HepG2 (cell line): ENCODE measurements around the gene TUBAL3. TPM values are rescaled to one million over a fixed set of nuclear protein-coding genes. Genes with fewer than 3 reads are reported as not detected.

ENCODE experiments used
- CBX5 ChIP-seq: sonication (generic); formaldehyde crosslinking; IDR thresholded peaks from 2 replicates; pipeline ENCODE4 v1.4.0; 2020; ENCODE audit warnings: missing genetic modification reagents, borderline replicate concordance
- CERS6 ChIP-seq: sonication (generic); formaldehyde crosslinking; IDR thresholded peaks from 2 replicates; pipeline ENCODE4 v1.5.0; 2020; ENCODE audit warnings: missing genetic modification reagents
- FUBP1 ChIP-seq: sonication (generic); formaldehyde crosslinking; IDR thresholded peaks from 2 replicates; pipeline ENCODE4 v1.5.1; 2020; ENCODE audit warnings: missing genetic modification reagents, mild to moderate bottlenecking, borderline replicate concordance
- HNRNPK ChIP-seq: fragments of 200-400 bp; formaldehyde crosslinking; IDR thresholded peaks from 2 replicates; pipeline ENCODE4 v1.6.1; 2018; ENCODE audit warnings: low read length, low read depth, moderate library complexity, mild to moderate bottlenecking; ENCODE audit not compliant: poor library complexity, severe bottlenecking
- KDM2A ChIP-seq: sonication (generic); formaldehyde crosslinking; IDR thresholded peaks from 2 replicates; pipeline ENCODE4 v1.4.0; 2020; ENCODE audit warnings: low read depth, missing genetic modification reagents, borderline replicate concordance
- PLRG1 ChIP-seq: fragments of 450-650 bp; conservative IDR thresholded peaks from 2 replicates; pipeline ENCODE4 v1.6.1; 2016
- PLSCR1 ChIP-seq: sonication (generic); formaldehyde crosslinking; IDR thresholded peaks from 2 replicates; pipeline ENCODE4 v1.5.0; 2020; ENCODE audit warnings: missing genetic modification reagents, mild to moderate bottlenecking, borderline replicate concordance
- SNAPC2 ChIP-seq: sonication (generic); formaldehyde crosslinking; IDR thresholded peaks from 2 replicates; pipeline ENCODE4 v1.8.1; 2022; ENCODE audit warnings: mild to moderate bottlenecking, missing genetic modification reagents
- SOX5 ChIP-seq: IDR thresholded peaks from 2 replicates; pipeline ENCODE4 v1.6.1; 2016; ENCODE audit warnings: borderline replicate concordance
- TRIM22 ChIP-seq: fragments of 450-650 bp; IDR thresholded peaks from 2 replicates; pipeline ENCODE4 v1.6.1; 2017
- ZFP62 ChIP-seq: sonication (generic); formaldehyde crosslinking; IDR thresholded peaks from 2 replicates; pipeline ENCODE4 v1.4.0; 2020; ENCODE audit warnings: missing genetic modification reagents
- ZHX1 ChIP-seq: sonication (generic); formaldehyde crosslinking; IDR thresholded peaks from 2 replicates; pipeline ENCODE4 v1.8.1; 2022; ENCODE audit warnings: low read depth, mild to moderate bottlenecking, missing genetic modification reagents
- ZNF263 ChIP-seq: sonication (generic); formaldehyde crosslinking; IDR thresholded peaks from 2 replicates; pipeline ENCODE4 v1.4.0; 2020; ENCODE audit warnings: missing genetic modification reagents
- ZNF30 ChIP-seq: sonication (generic); formaldehyde crosslinking; IDR thresholded peaks from 2 replicates; pipeline ENCODE4 v1.5.0; 2020; ENCODE audit warnings: mild to moderate bottlenecking, missing genetic modification reagents
- ZNF337 ChIP-seq: sonication (generic); formaldehyde crosslinking; IDR thresholded peaks from 2 replicates; pipeline ENCODE4 v1.5.1; 2020; ENCODE audit warnings: missing genetic modification reagents, low read depth, mild to moderate bottlenecking, borderline replicate concordance
- ZNF672 ChIP-seq: sonication (generic); formaldehyde crosslinking; IDR thresholded peaks from 2 replicates; pipeline ENCODE4 v1.8.1; 2022; ENCODE audit warnings: missing genetic modification reagents
- ZNF687 ChIP-seq: sonication (generic); formaldehyde crosslinking; IDR thresholded peaks from 2 replicates; pipeline ENCODE4 v1.5.1; 2020; ENCODE audit warnings: mild to moderate bottlenecking, missing genetic modification reagents, moderate library complexity
- polyA plus RNA-seq, 8 experiments: library from polyadenylated mRNA; depleted of rRNA in 3 of 8; stranded (reverse) in 7 of 8; unstranded in 1 of 8; fragments of >200 nt; fragmentation: Illumina TruSeq in 4 of 8; extraction: Trizol in 4 of 8; gene quantifications; 2 replicates each; pipeline versions ENCODE4 v1.2.1 to v1.2.3, GENCODE V29; 2011 to 2016; ENCODE audit warnings: low read depth in 4 of 8, missing spikeins in 1 of 8, mixed read lengths in 1 of 8; ENCODE audit not compliant: insufficient read depth in 1 of 8
- total RNA-seq, 5 experiments: library from RNA; depleted of rRNA; stranded (reverse); fragments of >200 nt; fragmentation: Illumina TruSeq; extraction: Trizol; gene quantifications; 2 replicates each; pipeline ENCODE4 v1.2.3, GENCODE V29; 2016; ENCODE audit warnings: low read depth in 1 of 5

The TUBAL3 gene
- total and polyA plus RNA-seq, 2 of the 13 experiments (the other 11 are each of a cell fraction or from before 2014, with no cell fraction given): 0.07 to 0.26 TPM

GRCh38 chr10:5446390-5446926 is 41.8 kb upstream of the TUBAL3 start (continued):
- TF ChIP-seq TRIM22: no peak
- no peak for TF ChIP-seq PLSCR1 (CRISPR knock-in tag)
- TF ChIP-seq HNRNPK: no peak
- TF ChIP-seq ZNF337 (CRISPR knock-in tag): no peak
- TF ChIP-seq SOX5: peak; percentile 61; the same call in 1 of the 2 replicates
- TF ChIP-seq FUBP1: no peak
- TF ChIP-seq ZNF672 (CRISPR knock-in tag): no peak
- peak; percentile 72; the same call in 1 of the 2 replicates for TF ChIP-seq ZHX1
- TF ChIP-seq ZFP62 (CRISPR knock-in tag): no peak
- no peak for TF ChIP-seq SNAPC2 (CRISPR knock-in tag)
- peak; percentile 78 for TF ChIP-seq ZNF263
- TF ChIP-seq CBX5 (CRISPR knock-in tag): peak; percentile 97
- TF ChIP-seq ZNF30: no peak
- TF ChIP-seq KDM2A (CRISPR knock-in tag): peak; percentile 92
- TF ChIP-seq PLRG1: no peak
- TF ChIP-seq CERS6 (CRISPR knock-in tag): no peak
- peak; percentile 95 for TF ChIP-seq ZNF687 (CRISPR knock-in tag)
